IPS-15b (cell line): ENCODE data around the gene WDR26.
"Not testable (repeated sequence)": the region's sequence is repeated elsewhere in the genome, so short reads cannot be mapped to it uniquely, and the experiment has no call there.

ENCODE experiments used
- H3K27me3 ChIP-seq: one replicate; pipeline ENCODE4 v1.6.1; 2013; ENCODE audit warnings: low read length; ENCODE audit not compliant: control insufficient read depth, insufficient read depth
- H3K36me3 ChIP-seq: one replicate; pipeline ENCODE4 v1.6.1; 2013; ENCODE audit warnings: low read length; ENCODE audit not compliant: control insufficient read depth, insufficient read depth
- H3K4me1 ChIP-seq: one replicate; pipeline ENCODE4 v1.6.1; 2013; ENCODE audit warnings: mild to moderate bottlenecking, low read length; ENCODE audit not compliant: control insufficient read depth, insufficient read depth
- H3K4me3 ChIP-seq: one replicate; pipeline ENCODE4 v1.5.1; 2013; ENCODE audit warnings: low read depth, low read length
- H3K9ac ChIP-seq: one replicate; pipeline ENCODE4 v1.6.1; 2013; ENCODE audit warnings: low read depth, mild to moderate bottlenecking, low read length
- H3K9me3 ChIP-seq: one replicate; pipeline ENCODE4 v1.6.1; 2013; ENCODE audit warnings: mild to moderate bottlenecking, low read length; ENCODE audit not compliant: control insufficient read depth, insufficient read depth

Gene WDR26

GRCh38 chr1:224358237-224358636 lies 76.4 kb downstream of the WDR26 start:
- no peaks in the 10 kb centered on the region for H3K36me3 ChIP-seq
- peak overlapping the region; percentile 73 for H3K4me3 ChIP-seq
- no peaks in the 10 kb centered on the region for H3K9me3 ChIP-seq
- H3K4me1 ChIP-seq = peaks cover 6% of the 10 kb centered on the region
- no peaks in the 10 kb centered on the region for H3K27me3 ChIP-seq
- peak overlapping the region; percentile 62 for H3K9ac ChIP-seq

- H3K9me3 ChIP-seq = no peaks in the 10 kb centered on the region
- peak overlapping the region; percentile 73 for H3K4me3 ChIP-seq
- H3K36me3 ChIP-seq = no peaks in the 10 kb centered on the region
- H3K9ac ChIP-seq = peak overlapping the region; percentile 71
- H3K4me1 ChIP-seq = peaks cover 6% of the 10 kb centered on the region
- H3K27me3 ChIP-seq = no peaks in the 10 kb centered on the region
Measured at GRCh38 chr1:224357626-224358124, 76.9 kb downstream of the WDR26 start.

GRCh38 chr1:224356685-224357625 lies 77.6 kb downstream of the WDR26 start, which contains the start of gene CNIH4:
TSS of gene CNIH4 (plus strand) at chr1:224356879. CDS start at chr1:224356925, 46 bp downstream.
- Histone ChIP-seq H3K4me3 (peak within 1 kb of the TSS; percentile 73), H3K9ac (peak within 1 kb of the TSS; percentile 71), H3K36me3 (no peaks in the 10 kb centered on the region)

GRCh38 chr1:224353975-224354925 lies 80.3 kb downstream of the WDR26 start:
- Histone ChIP-seq H3K4me1 (peaks cover 6% of the 10 kb centered on the region), H3K36me3 (no peaks in the 10 kb centered on the region), H3K9ac (no peak overlapping the region), H3K4me3 (no peak overlapping the region), H3K27me3 (no peaks in the 10 kb centered on the region), H3K9me3 (peaks cover 3% of the 10 kb centered on the region)

More at GRCh38 chr1:224356685-224357625, 77.6 kb downstream of the WDR26 start, which contains the start of gene CNIH4:
- peaks cover 6% of the 10 kb centered on the region for H3K4me1 ChIP-seq
- H3K27me3 ChIP-seq = no peaks in the 10 kb centered on the region
- H3K9me3 ChIP-seq = no peaks in the 10 kb centered on the region

- not testable (repeated sequence) for H3K27me3 ChIP-seq, H3K4me1 ChIP-seq, H3K9me3 ChIP-seq, H3K4me3 ChIP-seq, H3K9ac ChIP-seq, H3K36me3 ChIP-seq
Measured at GRCh38 chr1:224352436-224353085, 82.0 kb downstream of the WDR26 start.

GRCh38 chr1:224349716-224350115 lies 84.9 kb downstream of the WDR26 start:
- not testable (repeated sequence) for H3K4me3 ChIP-seq, H3K4me1 ChIP-seq, H3K36me3 ChIP-seq, H3K9me3 ChIP-seq, H3K27me3 ChIP-seq, H3K9ac ChIP-seq

GRCh38 chr1:224348137-224348536 lies 86.5 kb downstream of the WDR26 start:
- Histone ChIP-seq H3K36me3 (no peaks in the 10 kb centered on the region), H3K4me1 (no peaks in the 10 kb centered on the region), H3K9ac (no peak overlapping the region), H3K4me3 (no peak overlapping the region), H3K27me3 (no peaks in the 10 kb centered on the region), H3K9me3 (peaks cover 7% of the 10 kb centered on the region)

- Histone ChIP-seq H3K4me1 (peaks cover 8% of the 10 kb centered on the region), H3K9ac (no peak overlapping the region), H3K9me3 (peaks cover 6% of the 10 kb centered on the region), H3K4me3 (no peak overlapping the region), H3K27me3 (no peaks in the 10 kb centered on the region), H3K36me3 (no peaks in the 10 kb centered on the region)
Measured at GRCh38 chr1:224343679-224344078, 90.9 kb downstream of the WDR26 start.

- not testable (repeated sequence) for H3K36me3 ChIP-seq, H3K9me3 ChIP-seq, H3K27me3 ChIP-seq, H3K4me1 ChIP-seq
- H3K4me3 ChIP-seq = peak overlapping the region; percentile 48
- H3K9ac ChIP-seq = peak overlapping the region; percentile 71
Measured at GRCh38 chr1:224340453-224341384, 93.9 kb downstream of the WDR26 start.

- Histone ChIP-seq H3K4me3 (no peak overlapping the region), H3K27me3 (no peaks in the 10 kb centered on the region), H3K36me3 (no peaks in the 10 kb centered on the region), H3K9me3 (peaks cover 6% of the 10 kb centered on the region), H3K4me1 (peaks cover 10% of the 10 kb centered on the region), H3K9ac (peak overlapping the region; percentile 61)
Measured at GRCh38 chr1:224339442-224340033, 95.1 kb downstream of the WDR26 start.
